ENCODE results near the gene NAA15.
A peak's percentile ranks its signal among the peaks of the same experiment; 100 is the strongest.
"Not testable (repeated sequence)": the region's sequence is repeated elsewhere in the genome, so short reads cannot be mapped to it uniquely, and the experiment has no call there.

The NAA15 gene

DNA sequence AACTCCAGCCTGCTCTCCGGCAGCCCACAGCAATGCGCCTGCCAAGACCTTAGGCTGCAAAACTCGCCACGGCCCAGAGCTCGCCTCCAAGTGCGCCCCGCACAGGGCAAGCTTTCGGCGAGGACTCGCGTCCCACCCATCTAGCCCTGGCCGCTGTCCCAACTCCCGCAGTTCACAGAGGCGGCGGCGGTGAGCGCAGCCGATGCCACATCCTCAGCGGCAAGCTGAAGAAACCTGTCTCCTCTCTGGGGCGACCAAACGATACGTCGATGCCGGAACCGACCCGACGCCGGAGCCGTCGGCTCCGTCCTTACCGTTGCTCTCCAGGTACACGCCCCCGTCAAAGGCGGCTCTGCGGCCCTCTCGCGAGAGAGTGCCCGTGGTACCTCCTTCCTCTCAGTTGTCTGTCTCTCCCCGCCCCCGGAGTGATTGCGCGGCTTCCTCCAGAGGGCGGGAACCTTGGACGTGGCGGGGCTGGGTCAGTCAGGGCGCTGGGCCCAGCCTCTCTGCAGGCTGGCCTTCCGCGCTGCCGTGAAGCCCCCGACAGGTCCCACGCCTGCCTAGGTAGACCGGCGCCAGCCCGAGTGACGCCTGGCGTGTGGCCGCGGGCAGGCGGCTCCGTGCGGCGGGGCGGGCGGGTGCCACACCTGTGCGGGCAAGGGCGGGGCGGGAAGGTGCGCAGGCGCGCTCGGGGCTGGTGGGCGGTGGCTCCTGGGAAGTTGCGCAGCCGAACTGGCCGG lies 152.2 kb downstream of the NAA15 start:
- Histone ChIP-seq H3K36me3 (ENCODE audit: control insufficient read depth in 1 of 2, insufficient read depth in 2 of 2, low read length in 2 of 2) (peaks cover 0 to 7% of the 10 kb centered on the region in 2 donors), H3K9me3 (ENCODE audit: control insufficient read depth in 1 of 2, low read length in 2 of 2) (no peaks in the 10 kb centered on the region), H3K27ac (ENCODE audit: low read length) (peak overlapping the region; percentile 93), H3K4me1 (ENCODE audit: control insufficient read depth in 1 of 2, insufficient read depth in 2 of 2, low read length in 2 of 2) (peaks cover 25 to 44% of the 10 kb centered on the region in 2 donors), H3K4me3 (ENCODE audit: low read depth in 1 of 2, low read length in 2 of 2) (peak overlapping the region; percentile 85 to 90), H3K27me3 (ENCODE audit: low read depth, low read length) (no peaks in the 10 kb centered on the region)

DNA sequence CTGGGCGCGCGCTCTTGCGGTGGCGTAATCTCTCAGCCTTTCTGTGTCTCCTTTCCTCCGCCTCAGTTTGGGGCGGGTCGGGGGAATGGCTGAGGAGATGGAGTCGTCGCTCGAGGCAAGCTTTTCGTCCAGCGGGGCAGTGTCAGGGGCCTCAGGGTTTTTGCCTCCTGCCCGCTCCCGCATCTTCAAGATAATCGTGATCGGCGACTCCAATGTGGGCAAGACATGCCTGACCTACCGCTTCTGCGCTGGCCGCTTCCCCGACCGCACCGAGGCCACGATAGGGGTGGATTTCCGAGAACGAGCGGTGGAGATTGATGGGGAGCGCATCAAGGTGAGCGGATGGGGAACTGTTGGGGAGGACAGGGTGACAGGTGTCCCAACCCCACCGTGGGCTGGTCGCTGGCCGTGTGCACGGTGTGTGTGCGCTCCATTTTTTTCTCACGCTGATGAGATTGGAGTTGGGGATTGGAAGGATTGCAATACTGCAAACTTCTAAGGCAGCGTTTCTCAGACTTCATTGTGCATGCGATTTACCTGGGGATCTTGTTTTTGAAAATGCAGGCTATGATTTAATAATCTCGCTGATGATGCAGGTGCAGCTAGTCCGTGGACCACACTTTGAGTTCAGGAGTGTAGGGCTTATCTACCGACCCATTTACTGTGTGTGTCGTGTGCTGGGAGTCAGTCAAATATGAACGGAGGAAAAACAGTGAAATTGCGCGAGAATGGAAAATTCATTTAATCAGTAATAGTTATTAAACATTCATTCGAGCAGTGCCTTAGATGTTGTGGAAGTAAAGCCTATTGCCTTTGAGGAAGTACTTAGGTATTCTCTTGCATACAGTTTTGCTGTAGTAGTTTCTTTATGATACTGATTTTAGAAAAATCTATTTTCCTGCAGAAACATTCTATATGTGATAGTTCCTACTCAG lies 153.1 kb downstream of the NAA15 start, which contains the start of gene RAB33B:
Gene RAB33B, plus strand, starts transcription at position 11 of the 935 bp plus-strand sequence. Its CDS starts 75 bp downstream, at position 86.
- peaks cover 25 to 44% of the 10 kb centered on the region in 2 donors for H3K4me1 ChIP-seq (ENCODE audit: control insufficient read depth in 1 of 2, insufficient read depth in 2 of 2, low read length in 2 of 2)
- H3K4me3 ChIP-seq (ENCODE audit: low read depth in 1 of 2, low read length in 2 of 2): peak within 1 kb of the TSS; percentile 85 to 90
- no peaks in the 10 kb centered on the region for H3K27me3 ChIP-seq (ENCODE audit: low read depth, low read length)
- peaks cover 0 to 7% of the 10 kb centered on the region in 2 donors for H3K36me3 ChIP-seq (ENCODE audit: control insufficient read depth in 1 of 2, insufficient read depth in 2 of 2, low read length in 2 of 2)
- H3K9me3 ChIP-seq (ENCODE audit: control insufficient read depth in 1 of 2, low read length in 2 of 2): no peaks in the 10 kb centered on the region
- peak within 1 kb of the TSS; percentile 93 for H3K27ac ChIP-seq (ENCODE audit: low read length)

DNA sequence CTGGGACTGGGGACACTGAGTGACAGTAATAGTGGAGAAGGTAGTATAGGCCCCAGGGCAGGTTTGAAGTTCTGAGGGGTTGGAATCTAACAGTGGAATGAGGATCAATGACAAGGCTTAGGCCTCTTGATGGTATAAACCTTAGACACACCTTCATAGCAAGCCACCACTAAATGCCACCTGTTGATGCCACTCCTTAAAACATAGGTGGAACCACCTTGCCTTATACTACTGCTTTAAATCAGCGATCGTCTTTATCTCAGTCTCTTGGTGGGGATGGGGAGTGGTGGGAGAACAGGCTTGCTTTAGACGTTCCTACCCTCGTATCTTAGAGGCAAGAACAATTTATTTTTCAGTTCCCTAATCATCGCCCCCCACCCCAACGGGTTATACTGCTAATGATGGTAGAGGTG lies 153.8 kb downstream of the NAA15 start:
- Histone ChIP-seq H3K4me1 (ENCODE audit: control insufficient read depth in 1 of 2, insufficient read depth in 2 of 2, low read length in 2 of 2) (peaks cover 25 to 44% of the 10 kb centered on the region in 2 donors), H3K27ac (ENCODE audit: low read length) (peak overlapping the region; percentile 93), H3K9me3 (ENCODE audit: control insufficient read depth in 1 of 2, low read length in 2 of 2) (no peaks in the 10 kb centered on the region), H3K27me3 (ENCODE audit: low read depth, low read length) (no peaks in the 10 kb centered on the region), H3K4me3 (ENCODE audit: low read depth in 1 of 2, low read length in 2 of 2) (peak overlapping the region; percentile 85 to 90), H3K36me3 (ENCODE audit: control insufficient read depth in 1 of 2, insufficient read depth in 2 of 2, low read length in 2 of 2) (peaks cover 0 to 7% of the 10 kb centered on the region in 2 donors)

DNA sequence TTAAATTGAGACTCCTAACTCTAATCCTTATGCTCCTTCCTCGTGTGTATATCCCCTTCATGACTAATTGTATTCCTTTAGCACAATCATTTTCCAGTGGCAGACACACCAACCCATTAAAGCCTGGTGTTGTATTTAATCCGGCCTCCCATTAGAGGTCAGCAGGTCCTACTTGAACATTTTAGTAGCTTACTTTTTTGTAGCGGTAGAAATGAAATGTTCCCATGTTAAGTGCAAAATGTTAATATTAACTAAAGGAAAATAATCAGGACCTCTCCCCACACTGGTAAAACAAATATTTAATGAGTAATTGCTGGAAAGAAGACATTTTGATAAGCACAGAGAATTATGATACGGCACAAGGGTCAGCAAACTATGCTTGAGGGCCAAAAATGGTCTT lies 156.0 kb downstream of the NAA15 start:
- Histone ChIP-seq H3K4me1 (ENCODE audit: control insufficient read depth in 1 of 2, insufficient read depth in 2 of 2, low read length in 2 of 2) (peaks cover 24 to 42% of the 10 kb centered on the region in 2 donors), H3K27me3 (ENCODE audit: low read depth, low read length) (no peaks in the 10 kb centered on the region), H3K4me3 (ENCODE audit: low read depth in 1 of 2, low read length in 2 of 2) (no peak overlapping the region), H3K9me3 (ENCODE audit: control insufficient read depth in 1 of 2, low read length in 2 of 2) (no peaks in the 10 kb centered on the region), H3K36me3 (ENCODE audit: control insufficient read depth in 1 of 2, insufficient read depth in 2 of 2, low read length in 2 of 2) (peaks cover 0 to 7% of the 10 kb centered on the region in 2 donors), H3K27ac (ENCODE audit: low read length) (no peak overlapping the region)

DNA sequence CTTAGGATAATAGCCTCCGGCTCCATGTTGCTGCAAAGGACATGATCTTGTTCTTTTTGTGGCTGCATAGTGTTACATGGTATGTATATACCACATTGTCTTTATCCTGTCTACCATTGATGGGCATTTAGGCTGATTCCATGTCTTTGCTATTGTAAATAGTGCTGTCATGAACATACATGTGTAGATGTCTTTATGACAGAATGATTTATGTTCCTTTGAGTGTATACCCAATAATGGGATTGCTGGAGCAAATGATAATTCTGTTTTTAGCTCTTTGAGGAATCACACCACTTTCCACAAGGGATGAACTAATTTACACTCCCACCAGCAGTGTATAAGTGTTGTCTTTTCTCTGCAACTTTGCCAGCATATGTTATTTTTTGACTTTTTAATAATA lies 157.2 kb downstream of the NAA15 start:
- Histone ChIP-seq H3K9me3 (ENCODE audit: control insufficient read depth in 1 of 2, low read length in 2 of 2) (no peaks in the 10 kb centered on the region), H3K4me1 (ENCODE audit: control insufficient read depth in 1 of 2, insufficient read depth in 2 of 2, low read length in 2 of 2) (peaks cover 19 to 36% of the 10 kb centered on the region in 2 donors), H3K4me3 (ENCODE audit: low read depth in 1 of 2, low read length in 2 of 2) (no peak overlapping the region), H3K27ac (ENCODE audit: low read length) (no peak overlapping the region), H3K27me3 (ENCODE audit: low read depth, low read length) (no peaks in the 10 kb centered on the region), H3K36me3 (ENCODE audit: control insufficient read depth in 1 of 2, insufficient read depth in 2 of 2, low read length in 2 of 2) (peaks cover 0 to 3% of the 10 kb centered on the region in 2 donors)

DNA sequence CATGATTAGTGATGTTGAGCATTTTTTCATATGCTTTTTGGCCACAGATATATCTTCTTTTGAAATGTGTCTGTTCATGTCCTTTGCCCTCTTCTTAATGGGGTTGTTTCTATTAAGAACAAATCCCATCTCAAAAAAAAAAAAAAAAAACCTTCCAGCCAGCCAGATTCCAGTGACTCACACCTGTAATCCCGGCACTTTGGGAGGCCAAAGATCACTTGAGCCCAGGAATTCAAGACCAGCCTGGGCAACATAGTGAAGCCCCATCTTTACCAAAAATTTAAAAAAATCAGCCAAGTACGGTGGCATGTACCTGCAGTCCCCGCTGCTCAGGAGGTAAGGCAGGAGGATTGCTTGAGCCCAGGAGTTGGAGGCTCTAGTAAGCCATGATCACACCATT lies 157.7 kb downstream of the NAA15 start:
- peaks cover 19 to 36% of the 10 kb centered on the region in 2 donors for H3K4me1 ChIP-seq (ENCODE audit: control insufficient read depth in 1 of 2, insufficient read depth in 2 of 2, low read length in 2 of 2)
- H3K36me3 ChIP-seq (ENCODE audit: control insufficient read depth in 1 of 2, insufficient read depth in 2 of 2, low read length in 2 of 2): no peaks in the 10 kb centered on the region
- H3K4me3 ChIP-seq (ENCODE audit: low read depth in 1 of 2, low read length in 2 of 2): no peak overlapping the region
- no peaks in the 10 kb centered on the region for H3K27me3 ChIP-seq (ENCODE audit: low read depth, low read length)
- H3K27ac ChIP-seq (ENCODE audit: low read length): no peak overlapping the region
- H3K9me3 ChIP-seq (ENCODE audit: control insufficient read depth in 1 of 2, low read length in 2 of 2): no peaks in the 10 kb centered on the region

DNA sequence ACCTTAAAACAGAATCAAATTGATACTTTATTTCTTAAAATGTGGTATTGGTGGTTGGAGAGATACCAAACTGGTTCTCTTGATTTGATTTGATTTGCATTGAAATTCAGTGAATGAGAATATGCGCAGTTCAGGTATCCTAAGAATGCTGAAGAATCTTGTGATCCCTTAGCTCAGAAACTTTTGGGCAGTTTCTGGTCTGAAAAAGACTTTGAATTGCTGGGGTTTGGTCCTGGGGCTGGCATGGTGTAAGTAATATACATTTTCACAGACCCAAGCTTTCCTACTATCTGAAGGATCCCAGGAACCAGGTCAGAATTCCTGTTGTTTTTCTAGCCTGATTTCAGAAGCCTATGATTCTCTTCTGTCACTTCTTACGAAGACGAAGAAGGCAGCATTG lies 159.3 kb downstream of the NAA15 start:
- no peaks in the 10 kb centered on the region for H3K27me3 ChIP-seq (ENCODE audit: low read depth, low read length)
- no peaks in the 10 kb centered on the region for H3K9me3 ChIP-seq (ENCODE audit: control insufficient read depth in 1 of 2, low read length in 2 of 2)
- no peak overlapping the region for H3K27ac ChIP-seq (ENCODE audit: low read length)
- no peaks in the 10 kb centered on the region for H3K36me3 ChIP-seq (ENCODE audit: control insufficient read depth in 1 of 2, insufficient read depth in 2 of 2, low read length in 2 of 2)
- H3K4me1 ChIP-seq (ENCODE audit: control insufficient read depth in 1 of 2, insufficient read depth in 2 of 2, low read length in 2 of 2): peaks cover 19 to 28% of the 10 kb centered on the region in 2 donors
- no peak overlapping the region for H3K4me3 ChIP-seq (ENCODE audit: low read depth in 1 of 2, low read length in 2 of 2)

DNA sequence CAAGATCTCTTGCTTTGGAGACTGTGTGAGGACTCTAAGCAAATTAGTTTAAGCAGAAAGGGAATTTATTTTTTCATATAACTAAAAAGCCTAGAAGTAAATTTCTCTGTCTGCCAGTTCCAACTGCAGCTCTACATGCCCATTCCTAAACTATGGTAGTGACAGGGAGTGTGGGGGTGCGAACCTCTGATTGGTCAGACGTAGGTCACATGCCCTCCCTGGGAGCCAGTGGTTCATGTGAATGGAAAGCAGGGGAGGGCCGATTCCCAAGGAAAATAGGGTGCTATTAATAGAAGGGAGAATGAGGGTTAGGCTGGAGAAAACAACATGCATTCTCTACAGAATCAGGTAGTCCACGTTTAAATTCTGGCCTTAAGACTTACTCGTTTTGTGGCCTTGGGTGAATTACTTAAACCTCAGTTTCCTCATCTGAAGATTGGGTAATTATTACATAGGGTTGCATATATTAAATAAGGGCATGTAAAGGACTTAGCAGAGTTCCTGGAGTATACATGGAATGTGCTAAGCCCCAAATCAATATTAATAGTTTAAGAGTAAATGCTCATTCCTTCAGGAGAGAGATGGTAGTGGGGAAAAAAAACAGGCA lies 159.8 kb downstream of the NAA15 start:
- no peak overlapping the region for H3K4me3 ChIP-seq (ENCODE audit: low read depth in 1 of 2, low read length in 2 of 2)
- peaks cover 15 to 22% of the 10 kb centered on the region in 2 donors for H3K4me1 ChIP-seq (ENCODE audit: control insufficient read depth in 1 of 2, insufficient read depth in 2 of 2, low read length in 2 of 2)
- H3K27ac ChIP-seq (ENCODE audit: low read length): no peak overlapping the region

DNA sequence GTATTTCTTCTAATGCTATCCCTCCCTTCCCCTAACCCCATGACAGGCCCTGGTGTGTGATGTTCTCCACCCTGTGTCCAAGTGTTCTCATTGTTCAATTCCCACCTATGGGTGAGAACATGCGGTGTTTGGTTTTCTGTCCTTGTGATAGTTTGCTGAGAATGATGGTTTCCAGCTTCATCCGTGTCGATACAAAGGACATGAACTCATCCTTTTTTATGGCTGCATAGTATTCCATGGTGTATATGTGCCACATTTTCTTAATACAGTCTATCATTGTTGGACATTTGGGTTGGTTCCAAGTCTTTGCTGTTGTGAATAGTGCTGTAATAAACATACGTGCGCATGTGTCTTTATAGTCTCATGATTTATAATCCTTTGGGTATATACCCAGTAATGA lies 163.2 kb downstream of the NAA15 start:
- not testable (repeated sequence) for H3K27me3 ChIP-seq (ENCODE audit: low read depth, low read length); H3K9me3 ChIP-seq (ENCODE audit: control insufficient read depth in 1 of 2, low read length in 2 of 2); H3K36me3 ChIP-seq (ENCODE audit: control insufficient read depth in 1 of 2, insufficient read depth in 2 of 2, low read length in 2 of 2); H3K27ac ChIP-seq (ENCODE audit: low read length); H3K4me3 ChIP-seq (ENCODE audit: low read depth in 1 of 2, low read length in 2 of 2); H3K4me1 ChIP-seq (ENCODE audit: control insufficient read depth in 1 of 2, insufficient read depth in 2 of 2, low read length in 2 of 2)

More for the DNA sequence above, 159.8 kb downstream of the NAA15 start:
- no peaks in the 10 kb centered on the region for H3K9me3 ChIP-seq (ENCODE audit: control insufficient read depth in 1 of 2, low read length in 2 of 2)
- H3K36me3 ChIP-seq (ENCODE audit: control insufficient read depth in 1 of 2, insufficient read depth in 2 of 2, low read length in 2 of 2): no peaks in the 10 kb centered on the region
- H3K27me3 ChIP-seq (ENCODE audit: low read depth, low read length): no peaks in the 10 kb centered on the region

DNA sequence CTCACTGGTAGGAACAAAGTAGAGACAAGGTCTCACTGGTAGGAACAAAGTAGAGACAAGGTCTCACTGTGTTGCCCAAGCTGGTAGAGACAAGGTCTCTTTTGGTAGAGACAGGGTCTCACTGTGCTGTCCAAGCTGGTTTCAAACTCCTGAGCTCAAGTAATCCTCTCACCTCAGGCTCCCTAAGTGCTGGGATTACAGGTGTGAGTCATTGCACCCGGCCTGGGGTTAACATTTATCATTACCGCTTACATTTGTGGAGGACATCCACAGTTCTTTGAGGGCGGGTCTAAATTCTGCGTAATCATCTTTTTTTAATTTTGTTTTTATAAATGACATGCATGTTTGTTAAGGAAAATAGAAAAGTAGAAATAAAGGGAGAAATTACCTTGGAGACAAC lies 164.6 kb downstream of the NAA15 start:
- H3K27ac ChIP-seq (ENCODE audit: low read length): no peak overlapping the region
- no peaks in the 10 kb centered on the region for H3K36me3 ChIP-seq (ENCODE audit: control insufficient read depth in 1 of 2, insufficient read depth in 2 of 2, low read length in 2 of 2)
- peaks cover 0 to 3% of the 10 kb centered on the region in 2 donors for H3K9me3 ChIP-seq (ENCODE audit: control insufficient read depth in 1 of 2, low read length in 2 of 2)
- no peaks in the 10 kb centered on the region for H3K27me3 ChIP-seq (ENCODE audit: low read depth, low read length)
- no peak overlapping the region for H3K4me3 ChIP-seq (ENCODE audit: low read depth in 1 of 2, low read length in 2 of 2)
- no peaks in the 10 kb centered on the region for H3K4me1 ChIP-seq (ENCODE audit: control insufficient read depth in 1 of 2, insufficient read depth in 2 of 2, low read length in 2 of 2)

DNA sequence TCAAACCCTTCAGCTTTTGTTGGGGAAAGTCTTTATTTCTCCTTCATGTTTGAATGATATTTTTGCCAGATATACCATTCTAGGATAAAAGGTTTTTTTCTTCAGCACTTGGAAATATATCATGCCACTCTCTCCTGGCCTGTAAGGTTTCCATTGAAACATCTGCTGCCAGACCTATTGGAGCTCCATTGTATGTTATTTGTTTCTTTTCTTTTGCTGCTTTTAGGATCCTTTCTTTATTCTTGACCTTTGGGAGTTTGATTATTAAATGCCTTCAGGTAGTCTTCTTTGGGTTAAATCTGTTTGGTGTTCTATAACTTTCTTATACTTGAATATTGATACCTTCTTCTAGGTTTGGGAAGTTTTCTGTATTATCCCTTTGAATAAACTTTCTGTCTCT lies 167.5 kb downstream of the NAA15 start:
- not testable (repeated sequence) for H3K9me3 ChIP-seq (ENCODE audit: control insufficient read depth in 1 of 2, low read length in 2 of 2); H3K27ac ChIP-seq (ENCODE audit: low read length); H3K4me1 ChIP-seq (ENCODE audit: control insufficient read depth in 1 of 2, insufficient read depth in 2 of 2, low read length in 2 of 2); H3K27me3 ChIP-seq (ENCODE audit: low read depth, low read length); H3K4me3 ChIP-seq (ENCODE audit: low read depth in 1 of 2, low read length in 2 of 2)
- H3K36me3 ChIP-seq (ENCODE audit: control insufficient read depth in 1 of 2, insufficient read depth in 2 of 2, low read length in 2 of 2): peaks cover 0 to 11% of the 10 kb centered on the region in 2 donors
